Naive thymus-derived CD8-positive, alpha-beta T cell (primary cell): ENCODE results near the gene NRARP. TPM values are rescaled to one million over a fixed set of nuclear protein-coding genes. Genes with fewer than 3 reads are reported as not detected.

Source experiments
- ATAC-seq, 2 donors: fragments of 150-1000 bp; cut with Tn5 transposase in 1 of 2; sonication (Bioruptor Pico), chemical (Tn5 transposase) in 1 of 2; 1 replicate in 1 of 2; 2 replicates in 1 of 2; pipeline ENCODE4 v1.10.0; 2021; ENCODE audit warnings: mild to moderate bottlenecking in 2 of 2, moderate library complexity in 2 of 2
- POLR2A ChIA-PET: fragments of 350-600 bp; sonication (Branson Sonifier 250); formaldehyde crosslinking; loops from one replicate; lab custom pipeline; 2021; ENCODE audit warnings: antibody characterized with exemption; lab: Charles Lee
- DNase-seq, 10 donors: peaks; one replicate each; pipeline versions ENCODE4 v3.0.0 to v3.0.0-alpha.2; 2020 to 2022
- H3K27ac Mint-ChIP-seq, 10 donors: one replicate each; pipeline ENCODE4 v1.8.0; 2020 to 2022; ENCODE audit warnings: mild to moderate bottlenecking in 10 of 10, mixed read lengths in 10 of 10, moderate library complexity in 4 of 10, inconsistent platforms in 1 of 10
- H3K27me3 Mint-ChIP-seq, 5 donors: one replicate each; pipeline ENCODE4 v1.8.0; 2021 to 2022; ENCODE audit warnings: mixed read lengths in 5 of 5
- H3K36me3 Mint-ChIP-seq, 3 donors: one replicate each; pipeline ENCODE4 v1.8.0; 2020 to 2022; ENCODE audit warnings: mixed read lengths in 3 of 3, mild to moderate bottlenecking in 2 of 3, inconsistent platforms in 1 of 3
- H3K4me1 Mint-ChIP-seq, 4 donors: one replicate each; pipeline ENCODE4 v1.8.0; 2021 to 2022; ENCODE audit warnings: mixed read lengths in 4 of 4
- H3K4me3 Mint-ChIP-seq, 10 donors: one replicate each; pipeline ENCODE4 v1.8.0; 2020 to 2022; ENCODE audit warnings: mild to moderate bottlenecking in 10 of 10, mixed read lengths in 10 of 10, moderate library complexity in 6 of 10, inconsistent platforms in 1 of 10
- H3K9me3 Mint-ChIP-seq, 9 donors: one replicate each; pipeline ENCODE4 v1.8.0; 2020 to 2022; ENCODE audit warnings: mixed read lengths in 9 of 9, mild to moderate bottlenecking in 3 of 9, inconsistent platforms in 1 of 9, moderate library complexity in 1 of 9
- polyA plus RNA-seq, 3 donors: library from polyadenylated mRNA; unstranded; fragments of 300-500 nt; fragmentation: Illumina TruSeq; gene quantifications; one replicate each; pipeline ENCODE4 v1.2.3, GENCODE V29; 2021
- total RNA-seq, 8 experiments: library from RNA in 2 of 8; stranded (reverse) in 2 of 8; gene quantifications; one replicate each; pipeline ENCODE4 v1.2.3 and lab custom pipeline; 2021 to 2026

The NRARP gene
- total and polyA plus RNA-seq, 5 experiments from 2014 or later, result 2.4 to 2.5 TPM; not detected in 3

- ATAC-seq, result no peak
- Mint-ChIP-seq H3K4me1 (peaks cover 0 to 6% (median 0%) of the 10 kb centered on the region in 4 donors), H3K27ac (no peak overlapping the region), H3K27me3 (peaks cover 0 to 11% (median 0%) of the 10 kb centered on the region in 5 donors), H3K9me3 (no peaks in the 10 kb centered on the region), H3K4me3 (no peak overlapping the region), H3K36me3 (no peaks in the 10 kb centered on the region)
- DNase-seq, result peak in 1 of 10 donors; percentile 57
- POLR2A ChIA-PET, result interaction anchor here (1.0 kb wide), 1 partner anchor 11 kb away, joined by 4 read pairs; the partner anchor contains the start of gene NRARP
These were observed 11.4 kb upstream of the NRARP start for GRCh38 chr9:137313326-137313936.

- no peaks in the 10 kb centered on the region for H3K9me3 Mint-ChIP-seq
- POLR2A ChIA-PET, result interaction anchor here (1.0 kb wide), 1 partner anchor 10 kb away, joined by 4 read pairs; the partner anchor contains the start of gene NRARP
- H3K4me1 Mint-ChIP-seq, result peaks cover 0 to 6% (median 0%) of the 10 kb centered on the region in 4 donors
- no peaks in the 10 kb centered on the region for H3K36me3 Mint-ChIP-seq
- ATAC-seq, result no peak
- peak in 1 of 10 donors; percentile 45 for DNase-seq
- H3K27me3 Mint-ChIP-seq, result peaks cover 0 to 11% (median 0%) of the 10 kb centered on the region in 5 donors
- H3K4me3 Mint-ChIP-seq, result no peak overlapping the region
- H3K27ac Mint-ChIP-seq, result no peak overlapping the region
These were observed 10.8 kb upstream of the NRARP start for GRCh38 chr9:137312852-137313325.

GRCh38 chr9:137311986-137312851, 10.1 kb upstream of the NRARP start:
- Mint-ChIP-seq H3K9me3 (no peaks in the 10 kb centered on the region), H3K4me1 (peaks cover 0 to 9% (median 1%) of the 10 kb centered on the region in 4 donors), H3K4me3 (no peak overlapping the region), H3K27ac (no peak overlapping the region), H3K27me3 (peaks cover 0 to 11% (median 0%) of the 10 kb centered on the region in 5 donors), H3K36me3 (no peaks in the 10 kb centered on the region)
- DNase-seq (peak in 1 of 10 donors; percentile 59), ATAC-seq (no peak)
- POLR2A ChIA-PET, result interaction anchor here (1.0 kb wide), 1 partner anchor 10 kb away, joined by 4 read pairs; the partner anchor contains the start of gene NRARP

GRCh38 chr9:137311171-137311985, 9.3 kb upstream of the NRARP start:
- Mint-ChIP-seq H3K36me3 (no peaks in the 10 kb centered on the region), H3K4me3 (no peak overlapping the region), H3K4me1 (peaks cover 2 to 7% (median 5%) of the 10 kb centered on the region in 4 donors), H3K9me3 (no peaks in the 10 kb centered on the region), H3K27me3 (peaks cover 0 to 8% (median 0%) of the 10 kb centered on the region in 5 donors), H3K27ac (no peak overlapping the region)
- no peak for DNase-seq
- peak in 1 of 2 donors; percentile 22 for ATAC-seq
- POLR2A ChIA-PET, result interaction anchor here (0.7 to 4.0 kb wide), 2 partner anchors 9 kb away, joined by 3 to 19 read pairs; partner anchors contain the start of gene NRARP

- peaks cover 0 to 6% (median 0%) of the 10 kb centered on the region in 5 donors for H3K27me3 Mint-ChIP-seq
- POLR2A ChIA-PET, result interaction anchor here (4.0 kb wide), 1 partner anchor 10 kb away, joined by 19 read pairs; no protein-coding TSS in a partner anchor
- peaks cover 2 to 10% (median 8%) of the 10 kb centered on the region in 4 donors for H3K4me1 Mint-ChIP-seq
- DNase-seq, result peak in 1 of 10 donors; percentile 53
- no peaks in the 10 kb centered on the region for H3K36me3 Mint-ChIP-seq
- no peak for ATAC-seq
- no peak overlapping the region for H3K4me3 Mint-ChIP-seq
- no peak overlapping the region for H3K27ac Mint-ChIP-seq
- no peaks in the 10 kb centered on the region for H3K9me3 Mint-ChIP-seq
These were observed 8.3 kb upstream of the NRARP start for GRCh38 chr9:137310189-137311052.

- Mint-ChIP-seq H3K4me1 (peaks cover 2 to 14% (median 11%) of the 10 kb centered on the region in 4 donors), H3K36me3 (no peaks in the 10 kb centered on the region), H3K9me3 (no peaks in the 10 kb centered on the region), H3K4me3 (no peak overlapping the region), H3K27me3 (peaks cover 0 to 6% (median 0%) of the 10 kb centered on the region in 5 donors), H3K27ac (no peak overlapping the region)
- DNase-seq (peak in 1 of 10 donors; percentile 44), ATAC-seq (no peak)
- POLR2A ChIA-PET, result interaction anchor here (4.0 kb wide), 1 partner anchor 11 kb away, joined by 19 read pairs; no protein-coding TSS in a partner anchor
These were observed 7.5 kb upstream of the NRARP start for GRCh38 chr9:137309368-137310188.

GRCh38 chr9:137308057-137308619, 6.1 kb upstream of the NRARP start:
- H3K4me1 Mint-ChIP-seq, result peaks cover 2 to 18% (median 13%) of the 10 kb centered on the region in 4 donors
- POLR2A ChIA-PET, result interaction anchor here (1.0 to 4.0 kb wide), 2 partner anchors 8 to 12 kb away, joined by 5 to 19 read pairs; no protein-coding TSS in a partner anchor
- DNase-seq (no peak), ATAC-seq (no peak)
- no peaks in the 10 kb centered on the region for H3K9me3 Mint-ChIP-seq
- H3K27me3 Mint-ChIP-seq, result no peaks in the 10 kb centered on the region
- H3K27ac Mint-ChIP-seq, result no peak overlapping the region
- no peak overlapping the region for H3K4me3 Mint-ChIP-seq
- no peaks in the 10 kb centered on the region for H3K36me3 Mint-ChIP-seq

GRCh38 chr9:137307255-137308056, 5.4 kb upstream of the NRARP start:
- Mint-ChIP-seq H3K36me3 (no peaks in the 10 kb centered on the region), H3K27ac (peak overlapping the region in 1 of 10 donors; percentile 85), H3K9me3 (no peaks in the 10 kb centered on the region), H3K4me3 (peak overlapping the region in 1 of 10 donors; percentile 71), H3K4me1 (peaks cover 2 to 19% (median 13%) of the 10 kb centered on the region in 4 donors), H3K27me3 (no peaks in the 10 kb centered on the region)
- POLR2A ChIA-PET, result interaction anchor here (1.0 to 4.0 kb wide), 2 partner anchors 9 to 13 kb away, joined by 5 to 19 read pairs; no protein-coding TSS in a partner anchor
- DNase-seq (no peak), ATAC-seq (no peak)

GRCh38 chr9:137306850-137307254, 4.8 kb upstream of the NRARP start:
- H3K36me3 Mint-ChIP-seq, result no peaks in the 10 kb centered on the region
- no peaks in the 10 kb centered on the region for H3K27me3 Mint-ChIP-seq
- H3K4me3 Mint-ChIP-seq, result peak overlapping the region in 3 of 10 donors; percentile 36 to 47 (median 42)
- H3K9me3 Mint-ChIP-seq, result no peaks in the 10 kb centered on the region
- POLR2A ChIA-PET, result interaction anchor here (0.6 to 1.0 kb wide), 3 partner anchors 9 to 117 kb away, joined by 3 to 5 read pairs (median 4); no protein-coding TSS in a partner anchor
- no peak for ATAC-seq
- peaks cover 2 to 19% (median 13%) of the 10 kb centered on the region in 4 donors for H3K4me1 Mint-ChIP-seq
- no peak for DNase-seq
- H3K27ac Mint-ChIP-seq, result peak overlapping the region in 2 of 10 donors; percentile 36 to 85
